HG02870 (cell line): ENCODE data around the gene ANK3.

Experiments
- ATAC-seq: cut with Tn5 transposase; IDR thresholded peaks from one replicate; pipeline ENCODE4 v1.9.1; 2021; ENCODE audit warnings: mild to moderate bottlenecking, moderate library complexity; ENCODE audit not compliant: unreplicated experiment

The ANK3 gene

GRCh38 chr10:60414111-60414510 is 24.4 kb upstream of the ANK3 start:
- ATAC-seq = no peak

GRCh38 chr10:60413306-60414012 is 23.8 kb upstream of the ANK3 start:
- no peak for ATAC-seq

- ATAC-seq = no peak
Observed at GRCh38 chr10:60410970-60411369, 21.3 kb upstream of the ANK3 start.

- no peak for ATAC-seq
Observed at GRCh38 chr10:60409202-60409601, 19.5 kb upstream of the ANK3 start.

GRCh38 chr10:60406182-60406581 is 16.5 kb upstream of the ANK3 start:
- ATAC-seq = no peak

- ATAC-seq = no peak
Observed at GRCh38 chr10:60405172-60405571, 15.5 kb upstream of the ANK3 start.

- ATAC-seq = no peak
Observed at GRCh38 chr10:60403168-60403873, 13.6 kb upstream of the ANK3 start.

- no peak for ATAC-seq
Observed at GRCh38 chr10:60400366-60400765, 10.7 kb upstream of the ANK3 start.

- ATAC-seq = no peak
Observed at GRCh38 chr10:60399328-60399727, 9.7 kb upstream of the ANK3 start.

GRCh38 chr10:60397792-60398191 is 8.1 kb upstream of the ANK3 start:
- ATAC-seq = no peak

GRCh38 chr10:60396766-60397165 is 7.1 kb upstream of the ANK3 start:
- ATAC-seq = no peak

- no peak for ATAC-seq
Observed at GRCh38 chr10:60395711-60396110, 6.0 kb upstream of the ANK3 start.

- ATAC-seq = no peak
Observed at GRCh38 chr10:60394446-60394845, 4.8 kb upstream of the ANK3 start.

- ATAC-seq = no peak
Observed at GRCh38 chr10:60390224-60390626, 550 bp upstream of the ANK3 start.

GRCh38 chr10:60388709-60389301 is 870 bp downstream of the ANK3 start:
- ATAC-seq = no peak

GRCh38 chr10:60388116-60388625 is 1.5 kb downstream of the ANK3 start:
- ATAC-seq = no peak

- ATAC-seq = no peak
Observed at GRCh38 chr10:60387531-60387930, 2.1 kb downstream of the ANK3 start.

- no peak for ATAC-seq
Observed at GRCh38 chr10:60385399-60385738, 4.3 kb downstream of the ANK3 start.

- no peak for ATAC-seq
Observed at GRCh38 chr10:60384708-60385398, 4.8 kb downstream of the ANK3 start.

- ATAC-seq = no peak
Observed at GRCh38 chr10:60384011-60384410, 5.7 kb downstream of the ANK3 start.

- ATAC-seq = no peak
Observed at GRCh38 chr10:60382946-60383681, 6.6 kb downstream of the ANK3 start.
